ENCODE measurements around the gene UTS2. TPM values are rescaled to one million over a fixed set of nuclear protein-coding genes. Genes with fewer than 3 reads are reported as not detected.

UTS2 gene, protein sequence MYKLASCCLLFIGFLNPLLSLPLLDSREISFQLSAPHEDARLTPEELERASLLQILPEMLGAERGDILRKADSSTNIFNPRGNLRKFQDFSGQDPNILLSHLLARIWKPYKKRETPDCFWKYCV
- not detected for total RNA-seq
- long read RNA-seq = 0 reads

DNA sequence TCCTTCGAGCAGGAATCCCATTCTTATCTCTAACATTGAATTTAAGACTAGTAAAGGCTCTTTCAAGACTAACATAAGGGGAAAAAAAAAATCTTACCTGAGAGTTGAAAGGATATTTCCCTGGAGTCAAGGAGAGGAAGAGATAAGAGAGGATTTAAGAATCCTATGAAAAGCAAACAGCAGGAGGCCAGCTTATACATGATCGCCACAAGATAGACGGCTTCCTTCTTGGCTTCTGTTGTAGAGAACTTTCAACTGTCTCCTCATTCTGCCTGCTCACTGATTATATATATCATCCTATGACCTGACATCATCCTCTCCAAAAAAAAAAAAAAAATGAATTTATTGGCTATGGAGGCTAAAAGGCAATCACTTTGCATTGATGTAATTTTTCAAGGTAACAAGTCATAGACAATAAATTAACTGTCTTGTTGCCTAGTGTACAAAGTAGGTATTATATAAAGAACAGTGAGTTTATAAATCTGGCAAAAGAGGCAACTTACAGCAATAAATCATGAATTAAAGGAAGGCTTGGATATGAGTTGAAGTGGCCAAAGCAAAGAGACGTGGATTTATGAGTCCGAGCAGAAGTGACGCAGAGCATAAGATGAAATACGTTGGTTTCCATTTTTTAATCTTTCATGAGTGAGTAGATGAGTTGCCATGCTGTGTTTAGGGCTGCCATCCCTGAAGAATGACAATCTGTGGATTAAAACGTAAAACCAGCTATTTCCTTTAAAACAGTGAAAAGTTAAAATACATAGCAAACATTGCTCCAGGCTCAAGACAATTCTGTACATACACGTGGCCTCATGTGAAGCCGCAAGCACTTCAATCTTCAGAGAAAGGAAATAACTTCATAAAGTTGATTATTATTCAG lies at the start of gene UTS2:
TSS of gene UTS2 (minus strand) at position 262 of the 880 bp plus-strand sequence. CDS start at position 200, 62 bp downstream.
- intact Hi-C loops (cut with DNase I) = no loop called here
- DNase-seq = no peak
- no peak for ATAC-seq (ENCODE audit: poor library complexity)

DNA sequence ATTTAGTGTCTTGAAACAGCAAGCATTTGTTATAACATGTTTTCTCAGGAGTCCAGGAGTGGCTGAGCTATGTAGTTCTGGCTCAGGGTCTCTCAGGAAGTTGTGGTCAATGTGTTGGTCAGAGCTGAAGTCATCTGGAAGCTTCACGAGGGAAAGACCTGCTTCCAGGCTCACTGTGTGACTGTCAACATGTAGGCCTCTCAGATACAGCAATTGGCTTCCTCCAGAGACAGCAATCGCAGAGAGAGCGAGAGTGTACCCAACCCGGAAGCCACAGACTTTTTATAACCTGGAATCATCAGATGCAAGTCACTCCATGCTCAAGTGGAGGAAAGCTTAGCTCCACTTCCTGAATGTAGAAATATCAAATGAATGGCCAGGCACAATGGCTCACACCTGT lies 46.9 kb upstream of the UTS2 start:
- ATAC-seq (ENCODE audit: poor library complexity) (no peak), DNase-seq (no peak)
- intact Hi-C loops (cut with DNase I) = no loop called here

DNA sequence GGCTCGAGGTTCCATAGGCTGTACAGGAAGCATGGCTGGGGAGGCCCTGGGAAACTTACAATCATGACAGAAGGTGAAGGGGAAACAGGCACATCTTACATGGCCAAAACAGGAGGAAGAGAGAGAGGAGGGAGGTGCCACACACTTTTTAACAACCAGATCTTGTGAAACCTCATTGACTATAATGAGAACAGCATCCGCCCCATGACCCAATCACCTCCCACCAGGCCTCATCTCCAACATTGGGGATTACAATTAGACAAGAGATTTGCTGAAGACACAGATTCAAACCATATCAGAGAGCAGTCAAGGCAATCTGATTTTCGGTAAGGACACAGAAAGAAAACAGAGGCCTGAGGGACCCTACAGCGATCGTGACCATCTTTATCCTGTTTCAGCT lies 46.1 kb upstream of the UTS2 start:
- intact Hi-C loops (cut with DNase I) = no loop called here
- ATAC-seq (ENCODE audit: poor library complexity) (no peak), DNase-seq (no peak)

DNA sequence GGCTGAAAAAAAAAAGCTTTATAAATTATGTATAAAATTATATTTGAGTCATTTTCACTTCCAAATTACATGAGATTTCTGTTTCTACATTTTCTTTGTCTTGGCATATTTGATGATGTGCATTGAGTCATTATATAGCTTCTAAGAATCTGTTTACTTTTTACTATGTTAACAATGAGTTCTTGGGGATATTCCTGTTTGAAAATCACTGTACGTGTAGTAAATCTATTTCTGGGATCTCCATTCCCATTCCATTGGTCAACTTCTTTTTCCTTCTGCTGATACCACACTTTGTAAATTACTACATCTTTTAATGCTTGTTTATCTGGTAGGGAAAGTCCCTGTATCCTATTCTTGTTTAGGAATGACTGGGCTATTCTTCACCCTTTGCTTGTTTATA lies 44.1 kb upstream of the UTS2 start:
- no peak for DNase-seq
- intact Hi-C loops (cut with DNase I) = no loop called here
- ATAC-seq (ENCODE audit: poor library complexity) = no peak

DNA sequence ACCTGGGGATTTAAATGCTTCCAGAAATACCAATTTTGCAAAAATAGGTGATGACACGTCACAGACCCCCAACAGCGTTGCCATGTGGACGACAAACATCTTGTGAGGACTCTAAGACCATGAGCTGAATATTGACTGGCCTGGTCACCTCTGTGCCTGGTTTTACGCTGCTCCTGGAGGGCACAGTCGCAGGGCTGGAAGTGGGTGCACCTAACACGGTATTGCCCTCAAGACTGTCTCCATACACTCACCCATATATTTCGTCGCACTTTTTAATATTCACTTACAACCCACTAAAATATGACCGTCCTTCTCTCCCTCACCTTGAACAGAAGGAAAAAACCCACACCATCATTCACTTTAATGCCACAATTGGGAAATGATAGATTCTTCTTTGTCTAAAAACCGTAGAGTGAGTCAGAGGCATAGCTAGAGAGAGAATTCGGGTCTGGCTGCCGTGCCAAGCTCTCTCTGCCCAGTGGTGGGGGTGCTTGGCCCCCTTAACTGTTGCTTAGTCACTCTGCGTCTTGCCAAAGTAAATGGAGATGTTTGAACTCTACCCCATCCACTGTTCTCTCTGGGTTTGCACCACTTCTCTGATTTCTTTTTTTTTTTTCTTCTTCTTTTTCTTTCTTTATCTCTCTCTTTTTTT lies 40.8 kb upstream of the UTS2 start:
- intact Hi-C loops (cut with DNase I) = no loop called here
- DNase-seq (no peak), ATAC-seq (ENCODE audit: poor library complexity) (no peak)

DNA sequence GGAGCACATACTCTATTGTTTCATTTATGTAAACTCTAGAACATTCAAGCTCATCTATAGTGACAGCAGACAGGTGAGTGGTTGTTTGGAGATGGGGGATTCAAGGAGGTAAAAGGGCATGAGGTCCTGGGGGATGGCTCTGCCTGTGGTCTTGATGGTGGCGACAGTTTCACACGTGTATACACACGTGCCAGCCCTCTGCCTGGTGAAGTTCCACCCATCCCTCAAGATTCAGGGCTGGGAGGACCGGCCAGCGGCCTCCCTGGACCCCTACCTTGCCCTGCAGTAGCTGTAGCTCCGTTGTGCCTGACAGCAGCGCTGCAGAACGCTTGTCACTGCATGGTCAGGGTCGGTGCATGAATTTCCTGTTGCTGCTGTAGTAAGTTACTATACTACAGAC lies 38.9 kb upstream of the UTS2 start:
- intact Hi-C loops (cut with DNase I) = no loop called here
- no peak for ATAC-seq (ENCODE audit: poor library complexity)

DNA sequence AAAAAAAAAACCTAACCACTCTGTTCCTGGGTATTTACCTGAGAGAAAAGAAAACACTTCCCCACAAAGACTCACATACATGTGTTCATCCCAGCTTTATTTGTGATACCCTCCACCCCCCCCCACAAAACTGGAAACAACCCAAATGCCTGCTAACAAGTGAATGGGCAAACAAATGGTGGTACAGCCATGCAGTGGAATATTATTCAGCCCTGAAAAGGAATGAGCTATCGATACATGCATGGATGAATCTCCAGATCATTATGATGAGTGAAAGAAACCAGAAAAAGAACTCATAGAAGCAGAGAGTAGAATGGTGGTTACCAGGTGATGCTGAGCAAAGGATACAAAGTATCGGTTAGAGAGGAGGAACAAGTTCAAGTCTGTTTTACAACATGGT lies 38.0 kb upstream of the UTS2 start:
- intact Hi-C loops (cut with DNase I) = no loop called here

More for the DNA sequence above, 38.9 kb upstream of the UTS2 start:
- no peak for DNase-seq

DNA sequence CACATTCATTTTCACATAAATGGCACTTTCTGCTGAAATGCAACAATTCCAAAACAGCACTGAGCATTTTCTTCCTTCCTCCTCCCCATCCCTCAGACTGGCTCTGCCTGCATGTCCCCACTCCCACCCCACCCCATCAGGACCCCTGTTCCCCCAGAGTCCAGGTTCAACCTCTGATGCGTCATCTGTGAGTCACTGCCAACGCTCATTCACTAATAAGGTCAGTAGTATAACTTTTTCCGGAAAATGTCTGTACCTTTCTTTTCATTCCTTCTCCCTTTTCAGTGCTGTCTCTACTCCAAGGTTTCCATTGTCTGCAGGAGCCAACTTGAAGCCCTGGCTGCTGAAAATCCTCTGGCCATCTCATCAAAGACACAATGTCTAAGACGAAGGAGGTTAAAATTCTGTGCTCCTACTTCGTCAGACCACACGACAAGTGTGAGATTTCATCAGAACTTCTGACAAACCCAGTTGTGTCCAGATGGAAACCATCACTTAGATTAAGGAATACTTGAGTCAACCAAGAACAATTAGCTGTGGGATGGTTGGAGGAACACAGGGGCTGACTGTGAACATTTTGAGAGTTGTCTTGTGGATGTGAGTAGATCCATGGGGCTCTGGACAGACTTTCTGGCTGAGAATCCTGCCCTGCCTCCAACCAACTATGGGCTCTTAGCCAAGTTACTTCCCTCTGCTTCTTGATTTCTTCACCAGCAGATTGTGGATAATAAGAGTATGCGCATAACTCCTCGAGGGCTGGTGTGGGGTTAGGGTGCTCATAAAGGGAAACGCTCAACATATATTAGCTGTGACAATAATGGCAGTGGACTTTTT lies 35.6 kb upstream of the UTS2 start:
- ATAC-seq (ENCODE audit: poor library complexity) = no peak
- intact Hi-C loops (cut with DNase I) = no loop called here
- no peak for DNase-seq

More for the DNA sequence above, 38.0 kb upstream of the UTS2 start:
- no peak for DNase-seq
- ATAC-seq (ENCODE audit: poor library complexity) = no peak

DNA sequence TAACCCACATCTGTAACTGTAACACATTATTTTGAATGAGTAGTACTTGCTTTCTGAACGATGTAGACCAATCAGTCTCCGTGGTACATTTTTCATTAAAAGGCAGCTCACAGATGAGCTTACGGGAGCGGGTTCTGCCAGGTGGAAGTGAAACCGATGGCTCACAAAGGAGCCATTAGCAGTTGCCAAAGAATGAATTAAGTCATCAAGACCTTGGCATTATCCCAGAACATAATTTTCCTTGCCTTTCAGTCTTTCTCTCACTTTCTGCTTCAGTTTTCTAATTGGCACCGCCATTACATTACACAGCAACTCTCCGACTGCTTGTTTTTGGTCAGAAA lies 33.5 kb upstream of the UTS2 start:
- DNase-seq = no peak
- no peak for ATAC-seq (ENCODE audit: poor library complexity)
- intact Hi-C loops (cut with DNase I) = no loop called here

DNA sequence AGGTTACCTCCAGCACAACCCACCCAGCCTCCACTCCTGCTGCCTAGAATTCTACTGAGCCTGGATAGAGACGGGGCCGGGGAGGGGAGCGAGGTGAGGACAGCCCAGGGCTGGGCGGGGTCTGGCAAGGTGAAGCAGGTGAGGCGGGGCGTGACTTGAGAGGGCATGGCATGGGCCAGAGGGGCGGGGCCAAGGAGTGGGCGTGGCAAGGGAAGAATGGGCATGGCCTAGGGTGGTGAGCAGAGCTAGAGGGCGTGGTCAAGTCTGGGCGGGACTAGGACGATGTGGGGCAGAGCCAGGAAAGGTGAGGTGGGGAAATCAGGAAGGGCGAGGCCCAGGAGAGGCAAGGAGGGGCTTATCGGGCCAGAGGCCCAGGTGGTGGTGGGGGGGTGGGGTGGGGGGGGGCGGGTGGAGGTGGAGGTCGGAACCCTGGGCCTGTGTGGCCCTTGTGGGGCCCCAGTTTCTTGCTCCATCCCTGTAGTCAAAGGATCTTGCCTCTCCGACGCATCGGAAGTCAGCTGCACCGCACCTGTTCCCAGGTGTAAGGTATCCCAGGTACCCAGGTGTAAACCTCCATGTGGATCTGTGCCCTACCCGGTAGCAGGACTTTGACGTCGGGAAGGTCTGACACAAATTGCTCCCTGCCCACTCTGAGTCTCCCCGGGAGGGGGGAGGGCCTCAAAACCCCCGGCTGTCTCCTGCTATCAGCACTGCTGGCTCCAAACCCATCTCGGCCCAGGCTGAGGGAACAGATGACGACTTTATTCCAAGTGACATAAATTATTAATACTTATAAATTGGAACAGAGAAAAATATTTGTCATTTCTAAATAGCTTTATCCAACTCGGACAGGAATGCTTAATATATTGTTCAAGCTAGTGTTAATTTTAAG lies 32.9 kb upstream of the UTS2 start:
- DNase-seq (no peak), ATAC-seq (ENCODE audit: poor library complexity) (peak; percentile 38)
- intact Hi-C loops (cut with DNase I) = no loop called here

DNA sequence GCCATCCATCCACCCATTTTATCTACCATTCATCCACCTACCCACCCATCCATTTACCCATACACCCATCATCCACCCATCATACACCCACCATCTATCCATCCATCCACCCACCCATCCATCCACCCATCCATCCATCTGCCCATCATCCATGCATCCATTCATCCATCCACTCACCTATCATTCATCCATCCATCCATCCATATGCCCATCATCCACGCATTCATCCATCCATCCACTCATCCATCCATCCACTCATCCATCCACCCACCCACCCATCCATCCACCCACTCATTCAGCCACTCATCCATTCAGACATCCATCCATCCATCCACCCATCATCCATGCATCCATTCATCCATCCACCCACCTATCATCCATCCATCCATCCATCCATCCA lies 31.9 kb upstream of the UTS2 start:
- ATAC-seq (ENCODE audit: poor library complexity) (no peak), DNase-seq (no peak)
- intact Hi-C loops (cut with DNase I) = no loop called here

DNA sequence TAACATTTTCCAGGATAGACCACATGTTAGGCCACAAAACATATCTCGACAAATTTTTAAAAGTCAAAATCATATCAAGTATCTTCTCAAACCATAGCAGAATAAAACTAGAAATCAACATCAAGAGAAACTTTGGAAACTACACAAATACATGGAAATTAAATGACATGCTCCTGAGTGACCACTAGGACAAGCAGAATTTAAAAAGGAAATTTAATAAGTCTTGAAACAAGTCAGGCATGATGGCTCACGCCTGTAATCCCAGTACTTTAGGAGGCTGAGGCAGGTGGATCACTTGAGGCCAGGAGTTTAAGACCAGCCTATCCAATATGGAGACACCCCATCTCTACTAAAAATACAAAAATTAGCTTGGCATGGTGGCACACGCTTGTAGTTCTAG lies 26.4 kb upstream of the UTS2 start:
- intact Hi-C loops (cut with DNase I) = no loop called here
- DNase-seq = no peak
- ATAC-seq (ENCODE audit: poor library complexity) = no peak

DNA sequence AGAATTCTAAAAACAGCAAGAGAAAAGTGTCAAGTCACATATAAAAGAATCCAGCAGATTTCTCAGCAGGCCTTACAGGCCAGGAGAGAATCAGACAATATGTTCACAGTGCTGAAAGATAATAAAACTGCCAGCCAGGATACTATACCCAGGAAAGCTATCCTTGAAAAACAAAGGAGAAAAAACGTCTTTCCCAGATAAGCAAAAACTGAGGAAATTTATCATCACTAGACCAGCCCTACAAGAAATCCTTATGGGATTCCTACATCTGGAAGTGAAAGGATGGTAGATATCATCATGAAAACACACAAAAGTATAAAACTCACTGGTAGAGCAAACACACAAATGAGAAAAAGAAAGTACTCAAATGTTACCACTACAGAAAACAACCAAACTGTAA lies 25.2 kb upstream of the UTS2 start:
- no peak for DNase-seq
- intact Hi-C loops (cut with DNase I) = no loop called here
- no peak for ATAC-seq (ENCODE audit: poor library complexity)

DNA sequence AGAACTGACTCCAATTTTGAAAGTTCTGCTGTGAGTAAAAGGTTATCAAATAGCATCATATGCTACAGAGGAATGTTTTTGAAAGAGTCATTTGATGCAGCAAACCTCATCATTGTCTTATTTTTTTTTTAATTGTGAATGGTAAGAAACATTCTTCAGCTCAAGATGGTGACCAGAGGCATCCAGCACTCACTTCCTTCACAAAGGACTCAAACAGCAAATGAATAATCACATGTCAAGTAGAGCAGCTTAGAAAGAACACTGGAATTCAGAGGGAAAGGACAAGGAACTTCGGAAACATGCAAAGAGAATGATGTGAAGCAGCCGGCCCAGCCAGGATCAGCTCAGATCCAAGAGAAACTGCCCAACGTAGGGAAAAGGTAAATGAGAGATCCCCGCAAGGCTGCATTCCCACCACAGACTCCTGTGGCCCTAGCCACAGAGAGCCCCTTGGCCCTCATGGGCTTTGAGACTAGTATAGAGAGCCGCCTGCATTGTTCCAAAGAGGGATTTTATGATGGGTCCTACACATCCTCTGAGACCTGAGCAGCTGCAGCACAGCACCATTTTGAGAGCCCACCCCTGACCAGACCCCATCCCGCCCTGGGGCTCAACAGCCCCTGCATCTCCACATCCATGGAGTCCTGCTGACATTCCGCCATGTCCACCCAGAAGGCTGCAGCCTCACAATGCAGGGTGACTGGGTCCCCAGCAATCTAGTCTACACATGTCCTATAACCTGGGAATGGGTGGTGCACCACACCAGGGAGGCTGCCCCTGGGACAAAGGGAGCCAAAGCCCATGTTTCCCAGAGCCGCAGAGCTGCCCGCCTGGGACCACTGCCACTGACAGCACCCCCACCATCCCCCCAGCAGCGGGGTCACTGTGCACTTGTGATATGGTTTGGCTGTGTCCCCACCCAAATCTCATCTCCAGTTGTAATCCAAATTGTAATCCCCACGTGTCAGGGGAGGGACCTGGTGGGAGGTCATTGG lies 21.2 kb upstream of the UTS2 start:
- DNase-seq (no peak), ATAC-seq (ENCODE audit: poor library complexity) (no peak)
- intact Hi-C loops (cut with DNase I) = no loop called here

DNA sequence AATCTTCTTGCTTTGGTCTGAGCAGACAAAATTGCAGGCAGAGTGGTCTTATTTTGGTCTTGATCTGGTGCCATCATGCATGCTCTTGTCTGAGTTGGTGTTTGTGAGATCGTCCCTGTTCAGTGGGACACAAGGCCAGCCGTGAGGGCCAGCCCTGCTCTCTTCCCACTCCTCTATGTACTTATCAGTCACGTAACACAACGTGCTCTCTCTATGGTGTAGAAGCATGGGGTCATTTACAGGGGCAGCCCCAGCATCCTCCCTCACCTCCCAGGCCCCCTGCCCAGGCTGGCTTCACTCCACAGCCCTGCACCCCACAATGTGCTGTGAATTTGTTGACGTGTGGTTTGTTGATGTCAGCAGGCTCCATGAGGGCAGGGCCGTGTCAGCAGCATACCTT lies 18.3 kb upstream of the UTS2 start:
- intact Hi-C loops (cut with DNase I) = no loop called here
- no peak for ATAC-seq (ENCODE audit: poor library complexity)
- DNase-seq = no peak

DNA sequence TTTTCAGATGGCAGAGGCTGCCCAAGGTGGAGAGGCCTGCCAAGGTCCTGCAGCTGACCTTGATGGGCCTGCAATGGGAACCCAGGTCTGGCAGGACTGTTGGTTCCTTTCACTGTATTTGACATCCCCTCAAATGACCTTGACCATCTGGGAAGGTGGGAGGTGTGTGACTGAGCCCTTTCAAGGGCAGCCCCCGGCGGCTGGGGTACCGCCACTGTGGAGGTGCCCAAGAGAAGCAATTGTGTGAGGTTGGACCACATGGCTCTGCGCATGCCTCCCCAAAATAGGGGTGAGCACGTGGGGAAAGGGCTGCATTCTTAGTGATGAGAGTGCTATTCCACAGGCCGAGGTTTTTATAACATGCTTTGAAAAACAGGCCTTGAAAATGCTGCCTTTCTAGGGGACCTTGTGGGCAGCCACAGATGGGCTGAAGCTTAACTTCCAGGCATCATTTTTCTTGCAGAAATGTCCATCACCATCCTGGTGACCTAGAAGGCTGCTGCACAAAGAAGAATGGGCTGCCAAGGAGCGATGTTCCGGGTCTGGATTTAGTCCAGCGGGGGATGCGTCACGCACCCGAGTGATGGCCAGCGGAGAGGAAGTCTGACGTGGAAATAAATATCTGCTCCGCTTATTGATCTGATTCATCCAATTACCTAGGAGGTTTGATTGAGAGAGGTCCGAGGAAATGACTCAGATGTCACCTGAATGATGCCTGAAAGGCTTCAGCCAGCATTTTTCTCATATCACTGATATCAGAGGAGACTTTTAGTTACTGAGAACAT lies 16.5 kb upstream of the UTS2 start:
- intact Hi-C loops (cut with DNase I) = no loop called here
- no peak for ATAC-seq (ENCODE audit: poor library complexity)

More for the DNA sequence above, 16.5 kb upstream of the UTS2 start:
- no peak for DNase-seq
